Naive thymus-derived CD4-positive, alpha-beta T cell (primary cell): ENCODE measurements around the gene MYO6. TPM values are rescaled to one million over a fixed set of nuclear protein-coding genes. Genes with fewer than 3 reads are reported as not detected.

ENCODE experiments used
- ATAC-seq: fragments of 150-1000 bp; cut with Tn5 transposase; 2 replicates; pipeline ENCODE4 v1.10.0; 2021; ENCODE audit warnings: mild to moderate bottlenecking, moderate library complexity
- CTCF ChIA-PET: fragments of 350-600 bp; sonication (Branson Sonifier 250); formaldehyde crosslinking; loops from one replicate; lab custom pipeline; 2021; ENCODE audit warnings: antibody characterized with exemption; lab: Charles Lee
- POLR2A ChIA-PET: fragments of 350-600 bp; sonication (Branson Sonifier 250); formaldehyde crosslinking; loops from one replicate; lab custom pipeline; 2021; ENCODE audit warnings: antibody characterized with exemption, inconsistent platforms; lab: Charles Lee
- DNase-seq, 9 donors: peaks; one replicate each; pipeline versions ENCODE4 v3.0.0 to v3.0.0-alpha.2; 2020 to 2022; ENCODE audit warnings: mixed read lengths in 1 of 9
- H3K27ac ChIP-seq: one replicate; pipeline ENCODE4 v1.7.0; 2013; ENCODE audit warnings: mild to moderate bottlenecking, low read depth, low read length, moderate library complexity
- H3K27me3 ChIP-seq, 2 donors: one replicate each; pipeline ENCODE4 v1.7.0; 2013; ENCODE audit warnings: low read length in 2 of 2, mild to moderate bottlenecking in 2 of 2, moderate library complexity in 2 of 2; ENCODE audit not compliant: control insufficient read depth in 2 of 2, insufficient read depth in 2 of 2
- H3K36me3 ChIP-seq, 3 experiments: 1 replicate in 2 of 3; 2 replicates in 1 of 3; pipeline ENCODE4 v1.7.0; 2013; ENCODE audit warnings: low read length in 3 of 3, mild to moderate bottlenecking in 3 of 3, moderate library complexity in 1 of 3; ENCODE audit not compliant: insufficient read depth in 3 of 3, control insufficient read depth in 2 of 3
- H3K4me1 ChIP-seq, 2 donors: one replicate each; pipeline ENCODE4 v1.7.0; 2013; ENCODE audit warnings: low read length in 2 of 2, mild to moderate bottlenecking in 2 of 2, moderate library complexity in 1 of 2; ENCODE audit not compliant: control insufficient read depth in 2 of 2, insufficient read depth in 2 of 2
- H3K4me3 ChIP-seq: 2 replicates; pipeline ENCODE4 v1.7.0; 2013; ENCODE audit warnings: mild to moderate bottlenecking, low read length
- H3K9me3 ChIP-seq, 3 experiments: 1 replicate in 2 of 3; 2 replicates in 1 of 3; pipeline ENCODE4 v1.7.0; 2013; ENCODE audit warnings: low read length in 3 of 3; ENCODE audit not compliant: control insufficient read depth in 2 of 3
- H3K27ac Mint-ChIP-seq, 9 donors: one replicate each; pipeline ENCODE4 v1.8.0; 2020 to 2022; ENCODE audit warnings: mixed read lengths in 9 of 9, mild to moderate bottlenecking in 8 of 9, moderate library complexity in 5 of 9, inconsistent platforms in 2 of 9
- H3K27me3 Mint-ChIP-seq, 5 donors: one replicate each; pipeline ENCODE4 v1.8.0; 2021 to 2022; ENCODE audit warnings: mixed read lengths in 5 of 5, mild to moderate bottlenecking in 1 of 5
- H3K36me3 Mint-ChIP-seq, 5 donors: one replicate each; pipeline ENCODE4 v1.8.0; 2020 to 2022; ENCODE audit warnings: mixed read lengths in 5 of 5, mild to moderate bottlenecking in 3 of 5, inconsistent platforms in 1 of 5
- H3K4me1 Mint-ChIP-seq, 7 donors: one replicate each; pipeline ENCODE4 v1.8.0; 2020 to 2022; ENCODE audit warnings: mixed read lengths in 7 of 7, mild to moderate bottlenecking in 3 of 7, inconsistent platforms in 1 of 7
- H3K4me3 Mint-ChIP-seq, 10 donors: one replicate each; pipeline ENCODE4 v1.8.0; 2020 to 2022; ENCODE audit warnings: mild to moderate bottlenecking in 10 of 10, mixed read lengths in 10 of 10, moderate library complexity in 6 of 10, inconsistent platforms in 2 of 10
- H3K9me3 Mint-ChIP-seq, 11 donors: one replicate each; pipeline ENCODE4 v1.8.0; 2020 to 2022; ENCODE audit warnings: mixed read lengths in 11 of 11, mild to moderate bottlenecking in 4 of 11, inconsistent platforms in 1 of 11, moderate library complexity in 1 of 11
- intact Hi-C, 2 donors: fragments of 100-400 bp; cut with micrococcal nuclease; formaldehyde crosslinking; loops; one replicate each; pipeline ENCODE4 v1.15.1; 2023
- polyA plus RNA-seq, 2 donors: library from polyadenylated mRNA; unstranded; fragments of 300-500 nt; fragmentation: Illumina TruSeq; gene quantifications; one replicate each; pipeline ENCODE4 v1.2.3, GENCODE V29; 2021
- total RNA-seq, 6 experiments: library from RNA in 5 of 6; stranded (reverse) in 5 of 6; gene quantifications; 1 replicate in 5 of 6; 2 replicates in 1 of 6; pipeline ENCODE4 v1.2.3 and lab custom pipeline; 2021 to 2026

MYO6 gene
- total and polyA plus RNA-seq, 7 experiments from 2014 or later = 0.27 to 3.1 (median 0.94) TPM

DNA sequence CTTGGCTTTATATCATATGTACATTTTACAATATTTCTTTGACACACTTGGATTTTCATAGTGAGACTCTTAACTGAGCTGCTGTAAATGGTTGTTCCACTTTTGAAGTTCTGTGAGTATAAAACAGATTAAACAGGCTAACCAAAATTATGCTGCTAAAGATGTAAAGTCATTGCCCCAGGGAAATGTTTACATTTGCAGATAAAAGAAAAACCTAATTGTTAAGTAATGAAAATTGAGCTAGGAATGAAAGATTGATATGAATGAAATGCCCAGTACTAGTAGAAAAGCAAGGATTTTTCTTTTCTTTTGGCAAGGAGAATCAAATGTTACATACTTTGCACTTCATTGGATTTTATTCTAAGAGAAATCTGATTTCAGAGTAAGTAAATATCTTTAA is 164.0 kb downstream of the MYO6 start:
- no peak for DNase-seq
- Mint-ChIP-seq H3K36me3 (no peaks in the 10 kb centered on the region), H3K9me3 (no peaks in the 10 kb centered on the region), H3K27me3 (peaks cover 2 to 25% (median 7%) of the 10 kb centered on the region in 5 donors), H3K27ac (no peak overlapping the region), H3K4me3 (no peak overlapping the region), H3K4me1 (peaks cover 0 to 1% (median 0%) of the 10 kb centered on the region in 7 donors)
- CTCF ChIA-PET = interaction anchor here (0.8 kb wide), 1 partner anchor 33 kb away, joined by 3 read pairs; no protein-coding TSS in a partner anchor
- no peak for ATAC-seq
- Histone ChIP-seq H3K4me3 (no peak overlapping the region), H3K36me3 (no peaks in the 10 kb centered on the region), H3K4me1 (no peaks in the 10 kb centered on the region), H3K27ac (no peak overlapping the region), H3K9me3 (no peaks in the 10 kb centered on the region), H3K27me3 (no peaks in the 10 kb centered on the region)
- POLR2A ChIA-PET = interaction anchor here (0.6 kb wide), 1 partner anchor 319 kb away, joined by 4 read pairs; no protein-coding TSS in a partner anchor
- intact Hi-C loops = no loop called here

DNA sequence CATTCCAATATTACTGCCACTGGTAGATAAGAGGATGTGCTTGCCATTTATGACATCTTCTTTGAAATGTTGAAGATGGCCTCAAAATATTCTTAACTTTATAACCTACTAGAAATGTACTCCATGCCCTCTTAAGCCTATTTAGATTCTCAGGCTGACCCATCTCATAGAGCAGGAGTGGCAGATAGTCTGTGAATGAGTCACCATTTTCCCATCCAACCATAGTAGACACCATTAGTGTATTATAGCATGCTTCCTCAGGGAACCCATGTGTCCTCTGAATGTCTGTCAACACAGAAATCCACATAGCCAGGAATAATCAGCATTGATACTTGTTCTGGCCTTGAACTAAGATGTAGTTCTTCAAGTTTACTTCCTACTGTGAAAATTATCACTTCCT is 173.2 kb downstream of the MYO6 start:
- no peak for ATAC-seq
- H3K4me3 Mint-ChIP-seq = no peak overlapping the region
- intact Hi-C loops = no loop called here

DNA sequence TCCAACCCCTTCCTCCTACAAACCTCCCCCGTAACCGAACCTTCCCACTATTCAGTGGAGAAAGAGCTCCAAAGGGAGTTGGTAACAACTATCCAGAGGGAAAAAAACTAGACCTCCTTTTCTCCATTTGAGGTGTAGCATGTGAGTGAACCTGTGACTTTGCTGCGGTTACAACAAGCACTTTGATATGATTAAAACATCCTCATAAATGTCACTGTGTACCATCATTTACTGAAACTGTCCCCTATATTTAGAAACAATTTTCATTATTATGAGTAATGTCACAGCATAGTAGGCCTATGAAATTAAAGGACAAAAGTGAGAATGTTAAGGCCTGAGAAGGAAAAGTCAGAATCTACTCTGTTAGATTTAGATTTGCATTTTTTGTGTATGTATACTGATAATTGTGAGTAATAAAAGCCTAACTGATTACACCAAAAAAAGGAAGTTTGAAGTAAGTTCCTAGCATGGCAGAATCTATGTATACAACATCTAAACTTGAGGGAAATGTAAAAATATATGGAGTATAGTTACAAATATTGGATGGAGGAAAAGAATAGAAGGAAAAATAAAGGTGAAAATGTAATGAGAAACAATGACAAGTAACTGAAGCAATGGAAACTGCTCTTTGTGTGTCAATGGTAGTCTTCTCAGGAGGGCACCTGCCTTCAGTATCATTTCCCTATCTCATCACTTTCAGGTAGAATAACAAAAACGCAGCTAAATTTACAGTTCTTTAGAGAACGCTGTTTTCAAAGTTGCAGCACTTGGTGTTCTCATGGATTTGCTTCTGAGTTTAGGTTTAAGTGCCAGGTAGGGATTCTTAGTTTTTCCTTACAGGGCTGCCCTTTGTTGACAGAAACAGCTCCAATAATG is 177.5 kb downstream of the MYO6 start:
- ChIA-PET CTCF (no interaction called here), POLR2A (no interaction called here)
- Mint-ChIP-seq H3K4me3 (no peak overlapping the region), H3K36me3 (no peaks in the 10 kb centered on the region), H3K27me3 (peaks cover 0 to 18% (median 9%) of the 10 kb centered on the region in 5 donors), H3K4me1 (peaks cover 0 to 2% (median 0%) of the 10 kb centered on the region in 7 donors), H3K27ac (no peak overlapping the region), H3K9me3 (no peaks in the 10 kb centered on the region)
- Histone ChIP-seq H3K27me3 (no peaks in the 10 kb centered on the region), H3K27ac (no peak overlapping the region), H3K36me3 (no peaks in the 10 kb centered on the region), H3K4me1 (no peaks in the 10 kb centered on the region), H3K9me3 (no peaks in the 10 kb centered on the region), H3K4me3 (no peak overlapping the region)
- intact Hi-C loops = no loop called here
- DNase-seq (no peak), ATAC-seq (no peak)

More for the DNA sequence above, 173.2 kb downstream of the MYO6 start:
- Histone ChIP-seq H3K27me3 (no peaks in the 10 kb centered on the region), H3K9me3 (no peaks in the 10 kb centered on the region), H3K4me1 (no peaks in the 10 kb centered on the region), H3K4me3 (no peak overlapping the region), H3K36me3 (no peaks in the 10 kb centered on the region), H3K27ac (no peak overlapping the region)
- ChIA-PET CTCF (no interaction called here), POLR2A (no interaction called here)
- H3K4me1 Mint-ChIP-seq = peaks cover 0 to 3% (median 0%) of the 10 kb centered on the region in 7 donors
- peaks cover 0 to 25% (median 12%) of the 10 kb centered on the region in 5 donors for H3K27me3 Mint-ChIP-seq
- no peaks in the 10 kb centered on the region for H3K36me3 Mint-ChIP-seq
- no peaks in the 10 kb centered on the region for H3K9me3 Mint-ChIP-seq
- no peak overlapping the region for H3K27ac Mint-ChIP-seq
- no peak for DNase-seq

DNA sequence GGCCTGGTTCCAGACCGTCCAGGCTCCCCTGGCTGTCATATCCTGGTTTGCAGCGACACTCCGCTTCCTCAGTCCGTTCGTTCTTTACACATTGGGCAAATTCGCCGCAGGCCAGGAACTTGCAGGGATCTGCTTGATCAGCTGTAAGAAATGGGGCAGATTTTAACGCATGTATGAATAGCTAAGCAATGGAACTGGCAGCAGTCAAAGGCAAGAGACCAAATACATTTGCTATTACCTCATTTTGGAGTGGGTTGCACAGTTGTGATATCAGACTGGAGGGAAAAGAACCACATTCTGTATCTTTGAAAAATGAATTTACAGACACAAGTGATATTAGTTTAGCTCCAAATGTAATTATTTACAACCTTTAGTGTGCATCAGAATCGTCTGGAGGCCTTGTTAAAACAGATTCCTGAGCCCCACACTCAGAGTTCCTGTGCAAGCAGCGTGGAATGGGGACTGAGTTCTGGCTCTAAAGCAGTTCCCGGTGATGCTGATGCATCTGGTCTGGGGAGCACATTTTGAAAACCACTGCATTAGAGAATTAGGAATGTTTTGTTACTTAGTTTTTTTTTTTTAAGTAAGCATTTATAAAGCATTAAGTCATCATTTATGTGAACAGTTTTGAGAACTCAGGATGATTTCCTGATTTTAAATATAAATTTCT is 182.1 kb downstream of the MYO6 start:
- no peaks in the 10 kb centered on the region for H3K36me3 Mint-ChIP-seq
- Histone ChIP-seq H3K4me3 (no peak overlapping the region), H3K36me3 (no peaks in the 10 kb centered on the region), H3K9me3 (no peaks in the 10 kb centered on the region), H3K4me1 (peaks cover 0 to 6% of the 10 kb centered on the region in 2 donors), H3K27me3 (no peaks in the 10 kb centered on the region), H3K27ac (no peak overlapping the region)
- peaks cover 4 to 10% (median 7%) of the 10 kb centered on the region in 7 donors for H3K4me1 Mint-ChIP-seq
- no peak overlapping the region for H3K27ac Mint-ChIP-seq
- intact Hi-C loops = no loop called here
- CTCF ChIA-PET = no interaction called here
- POLR2A ChIA-PET = no interaction called here
- H3K4me3 Mint-ChIP-seq = no peak overlapping the region
- DNase-seq (no peak), ATAC-seq (no peak)
- H3K27me3 Mint-ChIP-seq = peaks cover 9 to 29% (median 15%) of the 10 kb centered on the region in 5 donors
- peaks cover 0 to 2% (median 0%) of the 10 kb centered on the region in 11 donors for H3K9me3 Mint-ChIP-seq

DNA sequence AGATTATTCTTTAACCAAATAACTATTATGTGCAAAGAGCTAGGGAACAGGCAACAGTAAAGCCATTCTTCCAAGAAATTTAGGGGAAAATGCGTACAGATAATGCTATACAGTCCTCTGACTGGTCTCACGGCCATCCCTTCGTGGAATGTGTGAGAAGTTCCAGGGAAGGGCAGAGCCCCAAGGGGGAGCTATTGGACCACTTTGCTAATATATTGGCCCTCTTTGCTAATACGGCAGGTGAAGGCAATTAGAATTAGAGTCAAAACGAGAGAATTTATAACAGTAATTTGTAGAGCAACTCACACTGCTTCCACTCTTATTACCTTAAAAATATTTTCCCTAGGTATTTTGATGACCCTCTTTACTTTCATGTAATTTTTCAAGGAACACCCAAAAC is 183.0 kb downstream of the MYO6 start:
- Histone ChIP-seq H3K36me3 (no peaks in the 10 kb centered on the region), H3K4me3 (no peak overlapping the region), H3K27me3 (no peaks in the 10 kb centered on the region), H3K4me1 (peaks cover 0 to 6% of the 10 kb centered on the region in 2 donors), H3K9me3 (no peaks in the 10 kb centered on the region), H3K27ac (no peak overlapping the region)
- H3K36me3 Mint-ChIP-seq = no peaks in the 10 kb centered on the region
- peaks cover 15 to 35% (median 24%) of the 10 kb centered on the region in 5 donors for H3K27me3 Mint-ChIP-seq
- peaks cover 0 to 2% (median 0%) of the 10 kb centered on the region in 11 donors for H3K9me3 Mint-ChIP-seq
- ChIA-PET POLR2A (no interaction called here), CTCF (no interaction called here)
- no peak overlapping the region for H3K27ac Mint-ChIP-seq
- intact Hi-C loops = no loop called here
- DNase-seq = no peak
- peaks cover 4 to 12% (median 7%) of the 10 kb centered on the region in 7 donors for H3K4me1 Mint-ChIP-seq
- ATAC-seq = no peak
- no peak overlapping the region for H3K4me3 Mint-ChIP-seq

DNA sequence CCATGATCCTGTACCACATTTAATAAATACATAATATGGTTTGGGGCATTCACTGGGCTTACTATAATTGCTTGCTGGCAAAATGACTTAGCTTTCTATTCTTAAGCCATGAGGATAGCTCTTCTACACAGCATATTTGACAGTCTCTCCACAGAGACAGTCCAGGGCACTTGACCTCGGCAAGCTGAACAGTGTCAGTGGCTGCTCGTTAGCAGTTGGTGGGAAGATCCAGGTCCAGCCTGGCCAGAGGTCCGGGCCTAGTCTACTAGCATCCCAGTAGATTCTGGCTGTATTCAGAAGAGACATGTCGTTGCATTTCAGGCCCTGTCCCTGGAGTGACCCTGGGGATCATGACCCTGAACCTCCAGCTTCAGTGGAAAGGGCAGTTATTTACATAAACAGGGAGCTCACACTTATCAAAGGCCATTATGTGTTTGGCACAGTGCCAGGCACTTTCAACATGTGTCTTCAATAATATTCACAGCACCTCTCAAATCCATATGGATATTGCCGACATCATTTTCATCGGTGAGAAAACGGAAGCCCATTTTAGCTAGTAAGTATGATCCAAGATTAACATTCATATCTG is 184.4 kb downstream of the MYO6 start:
- H3K9me3 Mint-ChIP-seq = peaks cover 0 to 2% (median 0%) of the 10 kb centered on the region in 11 donors
- no peak overlapping the region for H3K27ac ChIP-seq
- intact Hi-C loops = no loop called here
- no peaks in the 10 kb centered on the region for H3K36me3 Mint-ChIP-seq
- H3K4me3 ChIP-seq = no peak overlapping the region
- CTCF ChIA-PET = no interaction called here
- ATAC-seq (no peak), DNase-seq (no peak)
- POLR2A ChIA-PET = no interaction called here
- no peak overlapping the region for H3K27ac Mint-ChIP-seq
- H3K36me3 ChIP-seq = no peaks in the 10 kb centered on the region
- peaks cover 0 to 6% of the 10 kb centered on the region in 2 donors for H3K4me1 ChIP-seq
- no peaks in the 10 kb centered on the region for H3K9me3 ChIP-seq
- peaks cover 4 to 12% (median 7%) of the 10 kb centered on the region in 7 donors for H3K4me1 Mint-ChIP-seq
- no peaks in the 10 kb centered on the region for H3K27me3 ChIP-seq
- peaks cover 15 to 35% (median 30%) of the 10 kb centered on the region in 5 donors for H3K27me3 Mint-ChIP-seq
- peak overlapping the region in 1 of 10 donors; percentile 4 for H3K4me3 Mint-ChIP-seq
